ENCODE results near the gene NGDN.

The NGDN gene

GRCh38 chr14:23523229-23524016 is 53.9 kb downstream of the NGDN start:
- no peak for DNase-seq

GRCh38 chr14:23524954-23525353 is 55.5 kb downstream of the NGDN start:
- DNase-seq: no peak

DNA sequence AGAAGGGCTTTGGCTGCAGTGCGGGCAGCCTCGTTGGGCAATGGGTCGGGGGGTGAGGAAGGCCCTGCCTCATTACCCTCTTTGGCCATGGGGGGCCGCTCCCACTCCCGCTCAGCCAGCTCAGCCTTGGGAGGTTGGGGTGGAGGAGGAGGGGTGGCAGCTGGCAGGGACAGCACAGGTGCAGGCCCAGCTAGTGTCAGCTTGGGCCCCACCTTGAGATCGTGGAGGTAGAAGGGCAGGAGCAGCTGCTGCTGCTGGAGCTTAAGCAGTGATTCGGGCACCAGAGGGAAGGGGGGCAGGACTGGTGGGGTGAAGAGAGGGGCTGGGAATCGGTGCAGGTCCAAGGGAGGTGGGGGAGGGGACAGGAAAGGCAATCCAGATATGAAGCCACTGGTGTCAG is 56.1 kb downstream of the NGDN start:
- no peak for DNase-seq
